COLO829 (cell line): ENCODE measurements around the gene NFRKB.
A peak's percentile ranks its signal among the peaks of the same experiment; 100 is the strongest.

ENCODE experiments used
- DNase-seq: peaks from one replicate; pipeline ENCODE4 v3.0.0; 2012; ENCODE audit warnings: low spot score

NFRKB gene

GRCh38 chr11:129895126-129896041 lies at the start of gene NFRKB:
TSS of gene NFRKB (minus strand) at chr11:129895578. CDS start at chr11:129892849, 2,729 bp downstream.
- DNase-seq = peak; percentile 86

- no peak for DNase-seq
Observed at GRCh38 chr11:129944696-129945095, 49.3 kb upstream of the NFRKB start.

DNA sequence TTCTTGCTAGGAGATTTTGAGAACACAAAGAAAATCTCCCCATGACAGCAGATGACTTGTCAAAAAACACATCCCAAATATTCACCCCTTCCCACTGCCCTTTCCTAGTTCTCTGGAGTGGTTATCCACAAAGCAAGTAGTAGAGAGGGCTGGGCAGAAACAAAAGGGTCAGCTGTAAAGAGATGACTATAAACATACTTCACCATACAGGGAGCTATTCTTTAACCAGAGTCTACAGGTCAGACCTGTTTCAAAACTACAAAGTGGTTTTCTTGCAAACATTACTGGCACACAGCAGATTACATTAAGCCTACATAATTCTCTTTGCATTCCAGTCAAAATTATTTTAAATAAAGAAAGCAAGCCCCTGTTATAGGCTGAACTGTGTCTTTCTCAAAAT lies 47.7 kb upstream of the NFRKB start:
- DNase-seq = no peak

DNA sequence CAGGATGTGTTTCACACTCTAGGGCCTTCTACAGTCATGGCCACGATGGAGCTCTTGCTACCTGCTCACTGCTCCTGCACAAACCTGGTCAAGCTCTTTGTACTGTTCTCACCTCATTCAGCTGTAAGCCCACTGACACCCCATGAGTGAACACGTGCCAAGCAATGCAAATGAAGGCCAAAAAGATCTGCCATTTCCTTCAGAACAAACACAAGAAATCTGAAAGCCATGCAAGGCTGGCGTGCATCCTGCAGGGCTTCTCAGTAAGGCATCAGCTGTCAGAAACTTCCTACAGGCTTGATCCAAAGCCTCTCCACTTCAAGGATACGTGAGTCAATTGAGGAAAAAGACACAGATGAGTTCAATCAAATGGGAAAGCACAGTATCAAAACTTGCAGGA lies 44.1 kb upstream of the NFRKB start:
- no peak for DNase-seq

DNA sequence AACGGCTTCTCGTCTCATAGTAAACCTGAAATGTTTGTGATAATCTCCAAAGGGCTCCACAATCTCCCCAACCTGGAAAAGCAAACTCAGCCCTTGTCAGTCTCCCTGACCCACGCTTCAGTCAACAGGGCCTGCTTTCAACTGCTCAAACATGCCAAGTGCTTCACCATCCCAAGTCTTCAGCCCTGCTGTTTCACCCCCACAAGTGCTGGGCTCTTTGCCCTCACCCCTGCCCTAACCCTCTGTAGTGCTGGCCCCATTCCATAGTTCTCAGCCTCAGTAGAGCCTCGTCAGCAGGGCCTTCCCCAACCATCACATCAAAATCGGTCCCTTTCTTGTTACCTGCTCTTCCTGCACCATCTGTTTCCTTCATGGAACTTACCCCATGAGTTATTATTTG lies 43.4 kb upstream of the NFRKB start:
- DNase-seq = no peak

DNA sequence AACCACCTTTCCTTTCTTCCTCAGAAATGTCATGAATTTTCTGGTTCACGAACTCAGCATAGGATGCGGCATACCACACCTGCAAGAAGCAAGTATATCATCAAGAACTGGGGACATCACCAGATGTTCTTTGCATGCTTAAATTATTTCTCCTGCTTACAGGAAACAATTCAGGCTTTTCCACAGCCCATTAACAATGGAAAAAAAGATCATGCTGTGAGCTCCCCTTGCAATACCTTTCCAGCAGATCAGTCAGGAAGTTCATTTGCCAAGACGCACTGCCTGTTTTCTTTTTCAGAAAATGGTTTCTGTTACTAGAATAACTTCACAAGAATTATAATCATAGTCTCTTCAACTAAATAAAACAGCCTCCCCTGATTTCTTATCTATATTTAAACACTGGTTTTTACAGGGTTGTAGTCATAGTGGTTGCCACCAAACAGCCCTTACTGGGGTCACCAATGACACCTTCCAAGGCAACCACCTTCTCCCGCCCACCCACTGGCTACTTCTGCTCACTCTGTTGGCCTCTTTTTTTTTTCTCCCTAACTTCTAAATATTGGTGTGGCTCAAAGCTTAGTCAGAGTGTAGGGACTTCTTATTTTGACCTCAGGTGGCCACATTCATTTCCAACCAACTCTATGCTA lies 42.3 kb upstream of the NFRKB start:
- DNase-seq = no peak

DNA sequence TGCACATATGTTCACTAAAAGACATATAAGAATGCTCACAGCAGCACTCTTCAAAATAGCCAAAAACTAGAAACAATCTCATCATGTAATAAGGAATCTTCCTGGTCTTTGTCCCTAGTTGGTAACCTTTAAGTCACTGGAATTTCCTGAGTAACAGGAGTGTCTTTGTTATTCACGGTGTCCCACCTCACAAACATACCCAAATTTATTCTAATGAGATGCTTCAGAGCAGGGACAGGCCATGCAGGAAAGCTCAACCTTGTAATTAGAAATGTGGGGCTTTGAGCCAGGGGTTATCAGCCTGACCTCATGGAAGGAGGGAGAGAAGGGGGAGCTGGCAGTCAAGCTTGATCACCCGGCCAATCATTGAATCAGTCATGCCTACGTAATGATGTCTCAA lies 40.3 kb upstream of the NFRKB start:
- no peak for DNase-seq

- DNase-seq = no peak
Observed at GRCh38 chr11:129933891-129934290, 38.5 kb upstream of the NFRKB start.

GRCh38 chr11:129933262-129933661 lies 37.9 kb upstream of the NFRKB start:
- no peak for DNase-seq

DNA sequence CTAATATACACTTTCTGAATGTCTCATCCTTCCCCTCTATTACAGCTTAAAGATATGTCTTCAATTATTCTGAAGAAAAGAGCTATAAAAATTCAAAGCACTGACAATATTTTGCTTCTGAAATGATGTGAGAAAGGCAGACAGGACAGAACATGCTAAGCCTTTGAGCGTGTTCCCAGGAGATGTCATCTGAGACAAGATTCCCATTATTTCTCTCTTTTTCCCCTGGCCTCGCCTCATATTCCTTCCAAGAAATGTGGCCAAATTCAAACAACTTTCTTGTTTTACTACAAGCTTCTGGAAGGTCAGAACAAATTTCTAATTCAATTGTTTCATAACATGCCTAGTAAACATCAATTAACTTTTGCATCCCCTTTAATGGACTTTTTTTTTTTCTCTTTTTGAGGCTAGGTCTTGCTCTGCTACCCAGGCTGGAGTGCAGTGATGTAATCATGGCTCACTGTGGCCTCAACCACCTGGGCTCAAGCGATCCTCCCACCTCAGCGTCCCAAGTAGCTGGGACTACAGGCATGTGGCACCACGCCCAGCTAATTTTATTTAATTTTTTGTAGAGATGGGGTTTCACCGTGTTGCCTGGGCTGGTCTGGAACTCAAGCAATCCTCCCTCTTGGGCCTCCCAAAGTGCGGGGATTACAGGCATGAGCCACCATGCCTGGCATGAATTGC lies 37.1 kb upstream of the NFRKB start:
- DNase-seq = no peak

- no peak for DNase-seq
Observed at GRCh38 chr11:129930743-129931142, 35.4 kb upstream of the NFRKB start.

DNA sequence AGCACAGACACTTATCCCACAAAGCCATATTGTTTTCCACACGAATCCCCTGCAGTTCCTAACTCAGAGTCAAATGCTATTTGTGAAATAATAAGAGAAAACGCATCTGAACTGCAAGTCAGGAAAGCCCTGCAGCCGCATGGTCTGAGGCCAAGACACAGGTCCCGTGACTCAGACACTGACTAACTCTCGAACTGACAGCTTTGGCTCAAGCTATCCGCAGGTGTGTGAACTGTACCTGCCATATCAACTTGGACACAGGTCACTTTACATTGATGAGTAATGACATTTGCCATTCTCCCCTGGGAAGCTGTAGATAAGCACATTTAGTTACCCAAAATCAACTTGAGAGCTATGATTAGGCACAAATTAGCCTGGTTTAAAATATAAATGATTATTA lies 34.9 kb upstream of the NFRKB start:
- peak; percentile 12 for DNase-seq

DNA sequence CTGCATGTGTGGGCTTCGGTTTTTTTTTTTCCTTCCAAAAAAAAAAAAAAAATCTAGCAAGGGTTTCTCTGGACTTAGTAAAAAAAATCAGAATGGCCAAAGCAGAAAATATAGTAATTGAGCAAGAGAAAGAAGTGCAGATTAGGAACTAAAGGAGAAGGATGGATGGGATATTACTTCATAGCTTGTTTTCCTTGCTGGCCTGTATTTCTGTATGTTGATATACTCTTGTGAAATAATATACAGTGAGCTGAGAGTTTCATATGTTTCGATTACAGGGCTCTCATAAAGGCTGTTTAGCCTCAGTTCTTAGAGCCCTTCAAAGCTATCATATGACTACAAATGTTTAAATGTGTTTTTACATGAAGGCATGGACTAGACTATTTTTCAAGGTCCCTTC lies 34.3 kb upstream of the NFRKB start:
- DNase-seq = no peak

DNA sequence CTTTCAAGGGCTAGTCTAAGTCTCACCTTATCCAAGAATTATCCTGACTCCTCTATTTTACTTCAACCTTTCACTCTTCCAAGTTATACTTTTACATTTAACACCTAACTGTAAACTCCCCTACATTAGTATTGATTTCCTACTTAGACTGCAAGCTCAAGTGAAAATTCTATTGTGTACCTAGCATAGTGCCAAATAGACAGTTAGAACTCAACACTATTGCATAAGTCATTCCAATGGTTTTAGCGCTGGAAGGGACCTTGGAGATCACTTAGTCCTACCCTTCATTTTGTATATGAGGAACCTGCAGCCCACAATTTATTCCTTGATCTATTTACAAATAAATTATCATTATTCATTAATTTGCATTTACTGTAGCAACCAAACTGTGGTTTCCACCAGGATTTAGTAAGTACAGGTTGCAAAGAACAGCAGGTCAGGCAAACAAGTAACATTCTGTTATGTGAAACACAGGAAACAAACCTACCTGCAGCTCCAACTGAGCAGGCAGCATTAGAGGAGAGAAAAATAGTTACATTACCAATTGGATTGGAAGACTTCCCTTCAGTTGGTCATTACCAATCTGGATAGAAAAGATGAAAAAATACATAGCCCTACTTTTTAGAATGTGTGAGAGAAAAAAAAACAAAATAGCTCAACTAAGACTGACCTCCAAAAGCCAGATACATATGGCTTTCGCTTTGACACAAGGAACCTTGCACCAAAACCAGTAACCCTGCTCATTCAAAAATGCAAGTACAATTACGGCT lies 33.7 kb upstream of the NFRKB start:
- DNase-seq = no peak

- no peak for DNase-seq
Observed at GRCh38 chr11:129922674-129923073, 27.3 kb upstream of the NFRKB start.

DNA sequence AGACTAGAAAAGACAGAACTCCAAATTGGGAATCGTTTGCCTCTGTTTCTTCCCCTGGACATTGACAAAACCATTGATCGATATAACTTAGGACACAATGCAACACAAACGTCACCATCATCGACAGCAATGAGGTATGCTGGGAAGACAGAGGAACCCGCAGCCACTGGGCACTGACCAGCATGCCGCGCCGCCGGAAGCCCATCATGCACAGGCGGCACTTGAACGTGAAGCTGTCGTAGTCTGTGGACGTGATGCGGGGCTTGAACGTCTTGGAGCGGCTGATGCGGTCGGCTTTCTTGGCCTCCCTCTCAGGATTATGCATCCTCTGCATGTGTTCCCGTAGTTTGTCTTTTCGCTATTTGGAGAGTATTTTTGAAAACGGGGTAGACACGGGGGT lies 23.0 kb upstream of the NFRKB start:
- no peak for DNase-seq

DNA sequence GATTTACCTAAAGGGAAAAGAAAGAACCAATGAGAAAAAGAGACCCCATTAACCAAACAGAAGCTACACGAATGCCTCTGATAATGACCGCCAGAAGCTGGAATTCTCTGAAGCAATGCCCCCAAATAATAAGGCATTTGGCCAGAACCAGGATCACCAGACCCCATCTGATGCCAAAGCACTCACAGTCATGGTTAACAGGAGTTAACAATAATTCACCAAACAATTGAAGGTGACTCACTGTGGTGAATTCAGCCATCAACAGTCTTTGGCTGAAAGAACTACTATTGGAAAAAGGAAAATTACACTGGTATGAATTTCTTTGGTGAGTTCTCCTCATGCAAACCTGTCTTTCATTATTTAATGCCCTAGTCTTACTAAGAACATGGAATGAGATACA lies 21.9 kb upstream of the NFRKB start:
- DNase-seq = no peak

- DNase-seq = no peak
Observed at GRCh38 chr11:129911298-129911697, 15.9 kb upstream of the NFRKB start.

DNA sequence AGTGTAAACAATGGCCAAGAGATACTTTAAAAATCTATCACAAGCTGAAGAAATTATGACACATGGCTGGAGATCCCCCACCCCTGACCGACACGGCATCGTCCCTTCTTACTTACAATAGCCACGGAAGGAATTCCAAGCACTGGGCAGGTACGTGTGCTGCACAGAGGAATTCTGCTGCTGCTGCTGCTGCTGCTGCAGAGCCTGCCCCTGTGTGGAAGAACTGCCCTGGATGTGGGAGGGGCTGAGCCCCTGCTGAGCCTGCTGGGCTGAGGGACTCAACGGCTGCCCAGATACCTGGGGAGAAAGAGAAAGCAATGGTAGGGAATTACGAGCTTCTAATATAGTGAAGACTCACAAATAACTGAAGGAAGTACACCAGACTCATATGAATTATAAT lies 15.0 kb upstream of the NFRKB start:
- no peak for DNase-seq

DNA sequence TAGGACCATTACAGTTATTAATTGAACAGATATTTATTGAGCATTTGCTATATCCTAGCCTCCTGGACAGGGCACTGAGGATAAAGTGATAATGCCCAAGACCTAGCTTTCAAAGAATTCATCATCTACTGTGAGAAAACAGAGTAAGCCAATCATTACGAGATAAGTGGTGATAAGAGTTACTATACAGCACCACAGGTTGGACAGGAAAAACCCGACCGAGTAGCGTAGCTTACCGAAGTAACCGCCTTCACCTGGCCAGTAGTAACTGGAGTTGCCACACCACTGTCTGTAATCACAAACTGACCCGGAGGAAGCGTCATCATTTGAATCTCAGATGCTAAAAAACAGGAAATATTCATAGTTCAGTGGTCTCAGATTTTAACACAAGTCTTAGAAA lies 10.0 kb upstream of the NFRKB start:
- no peak for DNase-seq

GRCh38 chr11:129896062-129896461 lies 684 bp upstream of the NFRKB start:
- no peak for DNase-seq
